Fibroblast of mammary gland (primary cell): ENCODE data around the gene SLC38A8.

Source experiments
- DNase-seq: peaks from one replicate; pipeline ENCODE4 v3.0.0-alpha.2; 2010; ENCODE audit warnings: low read depth
- H3K4me3 ChIP-seq: 2 replicates; pipeline ENCODE4 v1.5.1; 2011; ENCODE audit warnings: low read depth, mild to moderate bottlenecking, low read length, moderate library complexity; ENCODE audit not compliant: control insufficient read depth
- TF ChIP-seq, protein P1 (sequence below): conservative IDR thresholded peaks from 2 replicates; pipeline ENCODE4 v1.5.1; 2011; ENCODE audit warnings: low read depth, low read length, inconsistent platforms; ENCODE audit not compliant: control insufficient read depth, insufficient read depth

The SLC38A8 gene

GRCh38 chr16:83960521-83961249 is 81.9 kb downstream of the SLC38A8 start:
- DNase-seq: no peak
- TF ChIP-seq, protein P1, sequence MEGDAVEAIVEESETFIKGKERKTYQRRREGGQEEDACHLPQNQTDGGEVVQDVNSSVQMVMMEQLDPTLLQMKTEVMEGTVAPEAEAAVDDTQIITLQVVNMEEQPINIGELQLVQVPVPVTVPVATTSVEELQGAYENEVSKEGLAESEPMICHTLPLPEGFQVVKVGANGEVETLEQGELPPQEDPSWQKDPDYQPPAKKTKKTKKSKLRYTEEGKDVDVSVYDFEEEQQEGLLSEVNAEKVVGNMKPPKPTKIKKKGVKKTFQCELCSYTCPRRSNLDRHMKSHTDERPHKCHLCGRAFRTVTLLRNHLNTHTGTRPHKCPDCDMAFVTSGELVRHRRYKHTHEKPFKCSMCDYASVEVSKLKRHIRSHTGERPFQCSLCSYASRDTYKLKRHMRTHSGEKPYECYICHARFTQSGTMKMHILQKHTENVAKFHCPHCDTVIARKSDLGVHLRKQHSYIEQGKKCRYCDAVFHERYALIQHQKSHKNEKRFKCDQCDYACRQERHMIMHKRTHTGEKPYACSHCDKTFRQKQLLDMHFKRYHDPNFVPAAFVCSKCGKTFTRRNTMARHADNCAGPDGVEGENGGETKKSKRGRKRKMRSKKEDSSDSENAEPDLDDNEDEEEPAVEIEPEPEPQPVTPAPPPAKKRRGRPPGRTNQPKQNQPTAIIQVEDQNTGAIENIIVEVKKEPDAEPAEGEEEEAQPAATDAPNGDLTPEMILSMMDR: no peak
- H3K4me3 ChIP-seq: no peak overlapping the region
